ENCODE data around the gene PHKG2. TPM values are rescaled to one million over a fixed set of nuclear protein-coding genes. Genes with fewer than 3 reads are reported as not detected.

Gene PHKG2
- total RNA-seq, 1 donor from 2014 or later = 15.6 TPM

DNA sequence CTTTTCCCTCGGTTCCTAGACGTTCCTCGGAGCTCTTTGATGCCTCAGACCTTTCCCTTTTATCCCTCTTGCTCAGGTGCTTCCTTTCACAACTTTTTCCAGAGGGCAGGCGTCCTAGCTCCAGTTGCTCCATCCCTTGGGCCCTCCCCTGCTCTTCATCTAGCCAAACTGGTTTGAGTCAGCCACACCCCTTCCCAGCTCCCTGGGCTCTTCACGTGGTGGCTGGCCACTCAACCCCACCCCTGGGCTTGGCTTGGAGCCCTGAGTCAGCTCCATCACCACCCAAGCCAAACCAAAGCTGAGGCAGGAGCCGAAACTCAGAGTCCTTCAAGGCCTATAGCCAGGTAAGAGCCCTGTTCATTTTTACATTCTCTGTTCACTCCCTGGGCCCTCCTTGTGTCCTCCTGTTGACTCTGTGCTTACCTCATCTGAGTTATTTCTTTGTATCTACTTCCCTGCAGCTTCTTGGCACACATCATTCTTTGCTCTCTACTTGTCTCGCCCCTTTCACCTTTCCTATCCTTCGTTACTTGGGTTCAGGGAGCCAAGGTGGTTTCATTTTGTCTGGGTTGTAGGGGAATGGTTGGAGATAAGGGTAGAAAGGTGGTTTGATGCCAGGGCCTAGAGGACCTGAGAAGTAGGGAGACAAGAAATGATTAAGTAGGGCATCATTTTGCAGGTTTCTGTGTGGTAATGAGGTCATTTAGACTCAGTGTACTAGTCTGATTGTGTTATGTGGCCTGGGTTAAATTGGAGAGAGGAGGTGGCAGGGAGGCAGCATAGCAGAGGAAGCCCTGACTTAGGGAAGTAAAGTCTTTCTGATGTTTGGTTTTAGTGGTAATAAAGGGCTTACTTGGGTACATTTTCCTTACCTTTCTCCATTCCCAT is 7.6 kb upstream of the PHKG2 start:
- no peaks in the 10 kb centered on the region for H3K27me3 ChIP-seq (ENCODE audit: low read depth)
- peaks cover 57% of the 10 kb centered on the region for H3K36me3 ChIP-seq
- TF ChIP-seq, protein P1, sequence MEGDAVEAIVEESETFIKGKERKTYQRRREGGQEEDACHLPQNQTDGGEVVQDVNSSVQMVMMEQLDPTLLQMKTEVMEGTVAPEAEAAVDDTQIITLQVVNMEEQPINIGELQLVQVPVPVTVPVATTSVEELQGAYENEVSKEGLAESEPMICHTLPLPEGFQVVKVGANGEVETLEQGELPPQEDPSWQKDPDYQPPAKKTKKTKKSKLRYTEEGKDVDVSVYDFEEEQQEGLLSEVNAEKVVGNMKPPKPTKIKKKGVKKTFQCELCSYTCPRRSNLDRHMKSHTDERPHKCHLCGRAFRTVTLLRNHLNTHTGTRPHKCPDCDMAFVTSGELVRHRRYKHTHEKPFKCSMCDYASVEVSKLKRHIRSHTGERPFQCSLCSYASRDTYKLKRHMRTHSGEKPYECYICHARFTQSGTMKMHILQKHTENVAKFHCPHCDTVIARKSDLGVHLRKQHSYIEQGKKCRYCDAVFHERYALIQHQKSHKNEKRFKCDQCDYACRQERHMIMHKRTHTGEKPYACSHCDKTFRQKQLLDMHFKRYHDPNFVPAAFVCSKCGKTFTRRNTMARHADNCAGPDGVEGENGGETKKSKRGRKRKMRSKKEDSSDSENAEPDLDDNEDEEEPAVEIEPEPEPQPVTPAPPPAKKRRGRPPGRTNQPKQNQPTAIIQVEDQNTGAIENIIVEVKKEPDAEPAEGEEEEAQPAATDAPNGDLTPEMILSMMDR (IDR thresholded peaks at IDR 0.05; ENCODE audit: borderline replicate concordance) = no peak
- H3K27ac ChIP-seq (replicated peaks) = peak overlapping the region; percentile 56
- H3K9me3 ChIP-seq (replicated peaks) = no peaks in the 10 kb centered on the region
- H3K4me1 ChIP-seq = peaks cover 31% of the 10 kb centered on the region
- peak overlapping the region; percentile 22 for H3K4me3 ChIP-seq
- intact Hi-C loops (cut with micrococcal nuclease) = no loop called here
- DNase-seq = peak; percentile 86

DNA sequence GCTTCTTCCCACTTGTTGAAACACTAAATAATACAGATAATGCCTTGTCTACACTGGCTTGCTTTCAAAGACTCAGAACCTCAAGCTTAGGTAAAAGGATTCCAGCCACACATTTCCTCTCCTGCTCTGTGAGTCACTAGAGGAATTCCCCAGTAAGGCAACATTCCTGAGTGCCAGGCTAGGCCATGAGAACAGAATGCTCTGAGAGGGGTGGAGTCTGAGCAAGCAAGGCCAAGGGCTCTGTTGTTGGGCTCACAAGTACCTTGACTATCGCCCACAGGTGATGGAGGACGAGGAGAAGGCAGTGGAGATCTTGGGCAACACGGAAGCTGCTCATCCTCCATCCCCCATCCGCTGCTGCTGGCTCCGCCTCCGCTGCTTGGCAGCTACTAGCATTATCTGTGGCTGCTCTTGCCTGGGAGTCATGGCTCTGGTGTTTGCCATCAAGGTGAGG is 6.7 kb upstream of the PHKG2 start:
- no peaks in the 10 kb centered on the region for H3K9me3 ChIP-seq (replicated peaks)
- no peak overlapping the region for H3K4me3 ChIP-seq
- TF ChIP-seq, protein P1 (IDR thresholded peaks at IDR 0.05; ENCODE audit: borderline replicate concordance) = no peak
- H3K36me3 ChIP-seq = peaks cover 48% of the 10 kb centered on the region
- DNase-seq = no peak
- intact Hi-C loops (cut with micrococcal nuclease) = no loop called here
- H3K4me1 ChIP-seq = peaks cover 31% of the 10 kb centered on the region
- peak overlapping the region; percentile 56 for H3K27ac ChIP-seq (replicated peaks)
- no peaks in the 10 kb centered on the region for H3K27me3 ChIP-seq (ENCODE audit: low read depth)

DNA sequence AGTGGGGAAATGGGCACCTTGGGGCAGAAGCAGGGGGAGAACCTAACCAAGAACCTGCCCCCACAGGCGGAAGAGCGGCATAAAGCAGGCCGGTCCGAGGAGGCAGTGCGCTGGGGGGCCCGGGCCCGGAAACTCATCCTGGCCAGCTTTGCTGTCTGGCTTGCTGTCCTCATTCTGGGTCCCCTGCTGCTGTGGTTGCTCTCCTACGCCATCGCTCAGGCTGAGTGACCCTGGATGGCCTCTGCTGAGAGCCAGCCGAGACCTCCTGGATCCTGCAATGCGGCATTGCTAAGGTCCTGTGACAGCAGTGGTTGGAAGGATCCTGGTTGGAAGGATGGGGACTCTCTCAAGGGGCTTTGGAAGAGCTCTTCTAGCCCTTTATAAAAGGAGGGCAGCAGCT is 4.5 kb upstream of the PHKG2 start:
- Histone ChIP-seq H3K4me1 (peaks cover 42% of the 10 kb centered on the region), H3K27me3 (ENCODE audit: low read depth) (no peaks in the 10 kb centered on the region), H3K4me3 (no peak overlapping the region), H3K27ac (replicated peaks) (peak overlapping the region; percentile 74), H3K9me3 (replicated peaks) (no peaks in the 10 kb centered on the region), H3K36me3 (peaks cover 25% of the 10 kb centered on the region)
- TF ChIP-seq, protein P1 (IDR thresholded peaks at IDR 0.05; ENCODE audit: borderline replicate concordance) = no peak
- intact Hi-C loops (cut with micrococcal nuclease) = no loop called here
- peak; percentile 55 for DNase-seq

DNA sequence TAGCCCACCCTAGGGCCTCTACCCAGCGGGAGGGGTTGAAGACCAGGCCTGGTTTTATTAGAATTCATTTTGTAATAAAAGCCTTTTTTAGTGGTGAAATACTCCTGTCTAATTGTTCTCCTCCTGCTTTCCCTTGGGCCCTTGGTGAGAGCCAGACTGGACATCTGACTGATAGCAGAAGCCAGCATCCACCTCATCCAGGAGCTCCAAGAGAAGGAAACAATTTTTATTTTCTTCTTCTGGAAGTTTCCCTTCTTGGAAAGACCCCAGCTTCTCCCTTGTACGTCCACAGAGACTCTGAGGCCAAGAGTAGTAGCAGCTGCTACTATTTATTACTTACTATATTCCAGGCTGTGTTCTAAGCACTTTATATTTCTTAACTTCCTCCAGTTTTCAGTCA is 4.0 kb upstream of the PHKG2 start:
- H3K27me3 ChIP-seq (ENCODE audit: low read depth) = no peaks in the 10 kb centered on the region
- peaks cover 21% of the 10 kb centered on the region for H3K36me3 ChIP-seq
- intact Hi-C loops (cut with micrococcal nuclease) = no loop called here
- H3K4me3 ChIP-seq = no peak overlapping the region
- no peaks in the 10 kb centered on the region for H3K9me3 ChIP-seq (replicated peaks)
- peak; percentile 33 for DNase-seq
- peaks cover 43% of the 10 kb centered on the region for H3K4me1 ChIP-seq
- TF ChIP-seq, protein P1 (IDR thresholded peaks at IDR 0.05; ENCODE audit: borderline replicate concordance) = no peak
- peak overlapping the region; percentile 74 for H3K27ac ChIP-seq (replicated peaks)

DNA sequence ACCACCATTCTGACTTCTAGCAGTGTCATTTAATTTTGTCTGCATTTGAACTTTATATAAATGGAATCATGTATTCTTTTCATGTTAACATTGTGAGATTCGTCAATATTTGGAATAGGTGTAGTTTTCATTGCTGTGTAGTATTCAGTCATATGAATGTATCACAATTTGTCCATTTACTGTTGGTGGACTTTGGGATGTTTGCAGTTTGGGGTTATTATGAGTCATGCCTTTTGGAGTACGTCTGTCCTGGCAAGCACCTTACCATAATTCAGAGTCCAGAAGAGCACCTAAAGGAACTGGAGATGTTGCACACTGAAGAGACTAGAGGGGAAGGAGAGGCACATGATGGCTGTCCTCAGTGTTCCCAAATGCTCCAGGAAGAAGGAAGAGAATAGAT is 3.1 kb upstream of the PHKG2 start:
- intact Hi-C loops (cut with micrococcal nuclease) = no loop called here
- H3K27ac ChIP-seq (replicated peaks) = peak overlapping the region; percentile 74
- TF ChIP-seq, protein P1 (IDR thresholded peaks at IDR 0.05; ENCODE audit: borderline replicate concordance) = no peak
- peaks cover 12% of the 10 kb centered on the region for H3K36me3 ChIP-seq
- H3K4me1 ChIP-seq = peaks cover 43% of the 10 kb centered on the region
- H3K9me3 ChIP-seq (replicated peaks) = no peaks in the 10 kb centered on the region
- no peaks in the 10 kb centered on the region for H3K27me3 ChIP-seq (ENCODE audit: low read depth)
- DNase-seq = no peak
- no peak overlapping the region for H3K4me3 ChIP-seq

Measured in left ventricle myocardium inferior (tissue), 1 donor.